Gastroesophageal sphincter (tissue), 4 donors: ENCODE results near the gene SAMD4A. TPM values are rescaled to one million over a fixed set of nuclear protein-coding genes. Genes with fewer than 3 reads are reported as not detected.

Experiments
- ATAC-seq: fragments of 150-250 bp; one replicate; pipeline ENCODE4 v1.9.1; 2016; ENCODE audit warnings: mild to moderate bottlenecking, moderate library complexity
- H3K27ac ChIP-seq, 4 donors: fragments of 200-600 bp; sonication (generic) in 3 of 4; 1 replicate in 3 of 4; 2 replicates in 1 of 4; pipeline ENCODE4 v1.5.1; 2016 to 2019
- H3K27me3 ChIP-seq: fragments of 200-600 bp; sonication (generic); one replicate; pipeline ENCODE4 v1.5.1; 2019
- H3K36me3 ChIP-seq, 2 donors: fragments of 200-600 bp; sonication (generic); one replicate each; pipeline ENCODE4 v1.5.1; 2019; ENCODE audit warnings: control low read depth in 1 of 2
- H3K4me1 ChIP-seq, 3 donors: fragments of 200-600 bp; sonication (generic); 1 replicate in 2 of 3; 2 replicates in 1 of 3; pipeline ENCODE4 v1.5.1; 2016 to 2019; ENCODE audit warnings: control low read depth in 2 of 3
- H3K4me3 ChIP-seq, 2 donors: fragments of 200-600 bp; sonication (generic); one replicate each; pipeline ENCODE4 v1.5.1; 2019; ENCODE audit warnings: mild to moderate bottlenecking in 1 of 2, moderate library complexity in 1 of 2
- H3K9me3 ChIP-seq, 3 donors: fragments of 200-600 bp; sonication (generic); one replicate each; pipeline ENCODE4 v1.5.1; 2017 to 2019; ENCODE audit warnings: control low read depth in 2 of 3
- CTCF ChIP-seq, 4 experiments: fragments of 200-600 bp in 2 of 4; fragments of 450-650 bp in 2 of 4; sonication (generic) in 1 of 4; IDR thresholded peaks; one replicate each; pipeline ENCODE4 v1.5.1; 2017 to 2019; ENCODE audit warnings: antibody characterized with exemption in 4 of 4, mild to moderate bottlenecking in 2 of 4, moderate library complexity in 2 of 4
- EP300 ChIP-seq: sonication (generic); formaldehyde crosslinking; IDR thresholded peaks from one replicate; pipeline ENCODE4 v1.6.1; 2017; ENCODE audit warnings: antibody characterized with exemption, mild to moderate bottlenecking
- POLR2A ChIP-seq, 2 donors: fragments of 450-650 bp; IDR thresholded peaks; one replicate each; pipeline ENCODE4 v1.6.1; 2017; ENCODE audit warnings: antibody characterized with exemption in 2 of 2, mild to moderate bottlenecking in 2 of 2, moderate library complexity in 1 of 2
- POLR2AphosphoS5 ChIP-seq: sonication (generic); formaldehyde crosslinking; IDR thresholded peaks from one replicate; pipeline ENCODE4 v1.6.1; 2017; ENCODE audit warnings: antibody characterized with exemption
- WGBS, 2 donors: methylation state at CpG; one replicate each; pipeline ENCODE4 v1.1.5; 2018; ENCODE audit warnings: low coverage in 1 of 2; 5-methylcytosine and 5-hydroxymethylcytosine counted together
- total RNA-seq, 4 donors: library from RNA; depleted of rRNA; stranded (reverse); fragments of >200 nt; gene quantifications; one replicate each; pipeline ENCODE4 v1.1.0, GENCODE V29; 2016

SAMD4A gene
- total RNA-seq, 4 donors from 2014 or later, result 65.2 to 163 (median 89.7) TPM

DNA sequence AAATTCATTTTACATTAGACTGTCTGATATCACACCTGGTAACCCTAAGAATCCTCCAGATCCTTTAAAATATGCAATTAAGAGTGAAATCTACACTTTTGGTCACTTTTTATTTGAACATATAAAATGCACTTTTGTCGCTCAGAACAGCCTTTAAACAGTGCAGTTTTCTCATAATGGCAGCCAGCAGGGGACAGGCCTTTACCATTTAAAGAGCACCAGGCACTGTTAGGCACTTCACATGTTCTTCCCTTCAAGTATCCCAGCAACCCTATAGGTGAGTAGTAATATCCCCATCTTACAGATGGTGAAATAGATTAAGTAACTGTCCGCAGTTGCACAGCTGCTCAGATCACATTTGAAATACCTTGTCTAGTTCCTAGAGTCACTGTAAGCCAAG, 11.3 kb upstream of the SAMD4A start:
- peaks cover 0 to 2% (median 0%) of the 10 kb centered on the region in 3 donors for H3K4me1 ChIP-seq
- no peaks in the 10 kb centered on the region for H3K36me3 ChIP-seq

GRCh38 chr14:54556535-54556934, 10.4 kb upstream of the SAMD4A start:
- Histone ChIP-seq H3K27me3 (peaks cover 24% of the 10 kb centered on the region), H3K36me3 (no peaks in the 10 kb centered on the region), H3K9me3 (no peaks in the 10 kb centered on the region), H3K4me3 (no peak overlapping the region), H3K4me1 (no peaks in the 10 kb centered on the region), H3K27ac (no peak overlapping the region)
- TF ChIP-seq POLR2AphosphoS5 (no peak), POLR2A (IDR thresholded peaks at IDR 0.05) (no peak), EP300 (no peak), CTCF (IDR thresholded peaks at IDR 0.05) (no peak)
- 80 to 90% methylated on average over 5 to 8 of the region's 9 CpGs for WGBS, 2 donors
- ATAC-seq, result no peak

More for the DNA sequence above, 11.3 kb upstream of the SAMD4A start:
- no peak overlapping the region for H3K4me3 ChIP-seq
- H3K9me3 ChIP-seq, result no peaks in the 10 kb centered on the region
- H3K27ac ChIP-seq, result no peak overlapping the region
- no peak for ATAC-seq
- peaks cover 24% of the 10 kb centered on the region for H3K27me3 ChIP-seq
- TF ChIP-seq EP300, result no peak
- no peak for TF ChIP-seq POLR2AphosphoS5
- TF ChIP-seq CTCF (IDR thresholded peaks at IDR 0.05), result no peak
- no peak for TF ChIP-seq POLR2A (IDR thresholded peaks at IDR 0.05)
- WGBS, 2 donors, result 89 to 94% methylated on average over 1 to 2 of the region's 2 CpGs

GRCh38 chr14:54562334-54562733, 4.6 kb upstream of the SAMD4A start:
- Histone ChIP-seq H3K27me3 (no peaks in the 10 kb centered on the region), H3K4me3 (no peak overlapping the region), H3K4me1 (peaks cover 0 to 11% (median 0%) of the 10 kb centered on the region in 3 donors), H3K36me3 (no peaks in the 10 kb centered on the region), H3K9me3 (no peaks in the 10 kb centered on the region), H3K27ac (no peak overlapping the region)
- no peak for ATAC-seq
- no peak for TF ChIP-seq CTCF (IDR thresholded peaks at IDR 0.05)
- no peak for TF ChIP-seq POLR2AphosphoS5
- no peak for TF ChIP-seq EP300
- no peak for TF ChIP-seq POLR2A (IDR thresholded peaks at IDR 0.05)
- WGBS, 2 donors, result 51 to 55% methylated on average over 5 of the region's 5 CpGs

- 6% methylated on average over 8 to 9 of the region's 9 CpGs for WGBS, 2 donors
- no peaks in the 10 kb centered on the region for H3K36me3 ChIP-seq
- ATAC-seq, result no peak
- H3K4me1 ChIP-seq, result peaks cover 0 to 24% (median 6%) of the 10 kb centered on the region in 3 donors
- H3K4me3 ChIP-seq, result peak overlapping the region; percentile 47 to 88
- no peaks in the 10 kb centered on the region for H3K9me3 ChIP-seq
- TF ChIP-seq CTCF (IDR thresholded peaks at IDR 0.05) (peak; percentile 83 to 90 (median 84)), EP300 (no peak), POLR2A (IDR thresholded peaks at IDR 0.05) (no peak)
- H3K27me3 ChIP-seq, result no peaks in the 10 kb centered on the region
- peak overlapping the region; percentile 91 to 100 (median 96) for H3K27ac ChIP-seq
Observed at GRCh38 chr14:54564071-54564867, 2.7 kb upstream of the SAMD4A start.
